MM.1S (cell line): ENCODE results near the gene HSD17B8.

Experiments
- EZH2 ChIP-seq: fragments of 300-600 bp; sonication (generic); optimal IDR thresholded peaks from 2 replicates; pipeline ENCODE3; 2017; ENCODE audit warnings: low read depth, mild to moderate bottlenecking, antibody characterized with exemption, low read length, mixed read lengths
- TF ChIP-seq, protein P1 (sequence below): fragments of 300-600 bp; sonication (generic); IDR thresholded peaks from 2 replicates; pipeline ENCODE4 v1.5.1; 2016; ENCODE audit warnings: antibody characterized with exemption, low read length, mixed read lengths

DNA sequence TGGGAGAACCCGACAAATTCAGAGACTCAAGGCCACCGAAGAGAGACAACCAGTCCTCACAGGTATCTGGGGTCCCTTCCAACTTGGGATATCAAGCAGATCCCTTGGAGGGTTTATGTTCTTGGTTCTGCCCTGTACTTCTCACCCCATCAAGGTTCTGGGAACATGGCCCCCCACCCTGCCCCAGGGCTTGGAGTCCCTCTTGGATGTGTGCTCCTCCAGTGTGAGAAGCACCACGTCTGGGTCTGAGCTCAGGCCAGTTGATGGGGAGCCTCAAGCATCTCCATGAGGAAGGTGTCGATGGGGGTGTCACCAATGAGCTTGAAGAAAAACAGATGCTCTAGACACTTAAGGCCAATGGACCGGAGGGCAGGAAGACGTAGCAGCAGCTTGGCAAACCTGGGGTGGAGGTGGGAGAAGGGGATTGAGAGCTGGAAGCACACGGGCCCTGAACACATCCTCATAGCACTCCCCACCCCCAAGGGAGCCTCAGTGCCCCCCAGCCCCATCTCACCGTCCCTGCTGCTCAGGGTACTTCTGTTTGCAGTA, 9.9 kb upstream of the HSD17B8 start:
- TF ChIP-seq, protein P1, sequence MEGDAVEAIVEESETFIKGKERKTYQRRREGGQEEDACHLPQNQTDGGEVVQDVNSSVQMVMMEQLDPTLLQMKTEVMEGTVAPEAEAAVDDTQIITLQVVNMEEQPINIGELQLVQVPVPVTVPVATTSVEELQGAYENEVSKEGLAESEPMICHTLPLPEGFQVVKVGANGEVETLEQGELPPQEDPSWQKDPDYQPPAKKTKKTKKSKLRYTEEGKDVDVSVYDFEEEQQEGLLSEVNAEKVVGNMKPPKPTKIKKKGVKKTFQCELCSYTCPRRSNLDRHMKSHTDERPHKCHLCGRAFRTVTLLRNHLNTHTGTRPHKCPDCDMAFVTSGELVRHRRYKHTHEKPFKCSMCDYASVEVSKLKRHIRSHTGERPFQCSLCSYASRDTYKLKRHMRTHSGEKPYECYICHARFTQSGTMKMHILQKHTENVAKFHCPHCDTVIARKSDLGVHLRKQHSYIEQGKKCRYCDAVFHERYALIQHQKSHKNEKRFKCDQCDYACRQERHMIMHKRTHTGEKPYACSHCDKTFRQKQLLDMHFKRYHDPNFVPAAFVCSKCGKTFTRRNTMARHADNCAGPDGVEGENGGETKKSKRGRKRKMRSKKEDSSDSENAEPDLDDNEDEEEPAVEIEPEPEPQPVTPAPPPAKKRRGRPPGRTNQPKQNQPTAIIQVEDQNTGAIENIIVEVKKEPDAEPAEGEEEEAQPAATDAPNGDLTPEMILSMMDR, result no peak
- no peak for TF ChIP-seq EZH2
